Measurements from ENCODE around the gene MACROD2.

DNA sequence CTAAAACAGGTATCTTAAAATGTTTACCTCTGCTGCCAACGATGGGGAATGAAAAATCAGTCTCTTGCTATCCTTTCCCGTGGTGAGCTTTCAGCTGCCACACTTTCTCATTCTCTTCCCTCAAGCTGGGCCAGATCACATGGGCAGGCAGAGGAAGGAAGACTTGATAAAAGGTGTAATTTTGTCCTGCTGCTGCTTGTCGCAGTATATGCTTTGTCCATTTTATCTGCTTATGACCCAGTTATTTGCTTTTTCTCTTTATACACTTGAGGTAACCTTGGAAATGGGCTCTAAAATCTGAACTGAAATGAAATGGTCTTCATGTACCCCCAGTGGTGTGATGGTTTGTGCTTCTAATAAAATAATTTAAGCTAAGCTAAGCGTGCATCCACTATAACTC, 1038.0 kb downstream of the MACROD2 start:
- TF ChIP-seq, protein P1, sequence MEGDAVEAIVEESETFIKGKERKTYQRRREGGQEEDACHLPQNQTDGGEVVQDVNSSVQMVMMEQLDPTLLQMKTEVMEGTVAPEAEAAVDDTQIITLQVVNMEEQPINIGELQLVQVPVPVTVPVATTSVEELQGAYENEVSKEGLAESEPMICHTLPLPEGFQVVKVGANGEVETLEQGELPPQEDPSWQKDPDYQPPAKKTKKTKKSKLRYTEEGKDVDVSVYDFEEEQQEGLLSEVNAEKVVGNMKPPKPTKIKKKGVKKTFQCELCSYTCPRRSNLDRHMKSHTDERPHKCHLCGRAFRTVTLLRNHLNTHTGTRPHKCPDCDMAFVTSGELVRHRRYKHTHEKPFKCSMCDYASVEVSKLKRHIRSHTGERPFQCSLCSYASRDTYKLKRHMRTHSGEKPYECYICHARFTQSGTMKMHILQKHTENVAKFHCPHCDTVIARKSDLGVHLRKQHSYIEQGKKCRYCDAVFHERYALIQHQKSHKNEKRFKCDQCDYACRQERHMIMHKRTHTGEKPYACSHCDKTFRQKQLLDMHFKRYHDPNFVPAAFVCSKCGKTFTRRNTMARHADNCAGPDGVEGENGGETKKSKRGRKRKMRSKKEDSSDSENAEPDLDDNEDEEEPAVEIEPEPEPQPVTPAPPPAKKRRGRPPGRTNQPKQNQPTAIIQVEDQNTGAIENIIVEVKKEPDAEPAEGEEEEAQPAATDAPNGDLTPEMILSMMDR (IDR thresholded peaks at IDR 0.05; ENCODE audit: insufficient read depth, low read depth, low read length) = no peak
- TF ChIP-seq EZH2 (IDR thresholded peaks at IDR 0.05; ENCODE audit: insufficient read depth, low read length) = no peak
